Loucy (cell line): ENCODE data around the gene KRT17.
"Not testable (repeated sequence)": the region's sequence is repeated elsewhere in the genome, so short reads cannot be mapped to it uniquely, and the experiment has no call there.

Source experiments
- H2AFZ ChIP-seq: fragments of 200-600 bp; sonication (generic); 2 replicates; pipeline ENCODE4 v1.6.0; 2016; ENCODE audit warnings: antibody characterized with exemption, mild to moderate bottlenecking, low read length, moderate library complexity
- H3F3A ChIP-seq: fragments of 200-600 bp; 2 replicates; pipeline ENCODE4 v1.6.0; 2016; ENCODE audit warnings: antibody characterized with exemption, low read depth, mild to moderate bottlenecking
- H3K27me3 ChIP-seq: fragments of 200-600 bp; sonication (generic); 2 replicates; pipeline ENCODE4 v1.6.1; 2014; ENCODE audit warnings: low read length, mild to moderate bottlenecking; ENCODE audit not compliant: insufficient read depth, poor library complexity, severe bottlenecking
- H3K36me3 ChIP-seq: fragments of 200-600 bp; sonication (generic); 2 replicates; pipeline ENCODE4 v1.6.1; 2016; ENCODE audit warnings: low read length; ENCODE audit not compliant: insufficient read depth
- H3K4me1 ChIP-seq: fragments of 200-600 bp; sonication (generic); 2 replicates; pipeline ENCODE4 v1.5.1; 2014; ENCODE audit warnings: low read length, mild to moderate bottlenecking; ENCODE audit not compliant: insufficient read depth, poor library complexity, severe bottlenecking
- H3K4me2 ChIP-seq: fragments of 200-600 bp; sonication (generic); 2 replicates; pipeline ENCODE4 v1.6.0; 2014; ENCODE audit warnings: antibody characterized with exemption, low read length, low read depth, mild to moderate bottlenecking; ENCODE audit not compliant: poor library complexity, severe bottlenecking
- H3K4me3 ChIP-seq: fragments of 200-600 bp; sonication (generic); 2 replicates; pipeline ENCODE4 v1.5.1; 2014; ENCODE audit warnings: low read length, mild to moderate bottlenecking, mixed read lengths; ENCODE audit not compliant: poor library complexity, severe bottlenecking
- H3K79me2 ChIP-seq: fragments of 200-600 bp; sonication (generic); 2 replicates; pipeline ENCODE4 v1.6.1; 2014; ENCODE audit warnings: low read length; ENCODE audit not compliant: insufficient read depth
- H3K9ac ChIP-seq: fragments of 200-600 bp; sonication (generic); 2 replicates; pipeline ENCODE4 v1.6.0; 2014; ENCODE audit warnings: mild to moderate bottlenecking, low read depth, low read length, moderate library complexity; ENCODE audit not compliant: poor library complexity, severe bottlenecking
- H3K9me2 ChIP-seq: fragments of 200-600 bp; sonication (generic); replicated peaks from 2 replicates; pipeline ENCODE4 v1.6.1; 2016; ENCODE audit warnings: low read depth, low read length, mixed read lengths
- H3K9me3 ChIP-seq: fragments of 200-600 bp; sonication (generic); 2 replicates; pipeline ENCODE4 v1.6.1; 2014; ENCODE audit warnings: mild to moderate bottlenecking, antibody characterized with exemption, low read length, low read depth; ENCODE audit not compliant: insufficient read depth
- H4K20me1 ChIP-seq: fragments of 200-600 bp; sonication (generic); 2 replicates; pipeline ENCODE4 v1.6.0; 2014; ENCODE audit warnings: antibody characterized with exemption, low read length, mild to moderate bottlenecking; ENCODE audit not compliant: insufficient read depth, poor library complexity, severe bottlenecking
- EZH2phosphoT487 ChIP-seq: fragments of 200-600 bp; IDR thresholded peaks from 2 replicates; pipeline ENCODE4 v1.6.1; 2018; ENCODE audit warnings: antibody characterized with exemption, mild to moderate bottlenecking, moderate library complexity, borderline replicate concordance
- TF ChIP-seq, protein P1 (sequence below): fragments of 200-600 bp; sonication (generic); conservative IDR thresholded peaks from 2 replicates; pipeline ENCODE4 v1.5.1; 2014; ENCODE audit warnings: mild to moderate bottlenecking, antibody characterized with exemption, low read length

The KRT17 gene

DNA sequence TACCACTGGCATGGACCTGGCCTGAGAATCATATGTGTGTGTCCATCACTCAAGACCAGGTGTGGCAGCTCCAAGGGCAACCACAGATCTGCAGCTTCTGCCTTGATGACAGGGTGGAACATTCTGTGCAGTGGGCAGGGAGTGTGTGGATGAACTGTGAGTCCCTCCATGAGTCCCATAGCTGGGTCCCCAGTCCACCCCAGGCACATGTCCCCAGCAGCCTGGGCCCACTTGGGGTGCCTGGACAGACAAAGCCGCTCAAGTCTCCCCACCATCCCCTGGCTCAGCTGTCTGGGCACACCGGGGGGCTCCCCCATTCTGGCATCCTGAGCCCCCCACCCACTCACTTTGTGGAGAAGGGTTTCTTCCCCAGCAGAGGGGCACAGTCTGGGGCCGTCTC lies 7.2 kb downstream of the KRT17 start:
- Histone ChIP-seq H3K79me2 (no peaks in the 10 kb centered on the region), H3K9me2 (no peaks in the 10 kb centered on the region), H3K4me1 (no peaks in the 10 kb centered on the region), H3F3A (no peaks in the 10 kb centered on the region), H3K4me2 (no peak overlapping the region), H3K9me3 (no peaks in the 10 kb centered on the region), H3K36me3 (no peaks in the 10 kb centered on the region), H3K27me3 (no peaks in the 10 kb centered on the region), H4K20me1 (no peaks in the 10 kb centered on the region), H3K9ac (no peak overlapping the region), H3K4me3 (no peak overlapping the region), H2AFZ (no peak overlapping the region)
- no peak for TF ChIP-seq EZH2phosphoT487
- TF ChIP-seq, protein P1, sequence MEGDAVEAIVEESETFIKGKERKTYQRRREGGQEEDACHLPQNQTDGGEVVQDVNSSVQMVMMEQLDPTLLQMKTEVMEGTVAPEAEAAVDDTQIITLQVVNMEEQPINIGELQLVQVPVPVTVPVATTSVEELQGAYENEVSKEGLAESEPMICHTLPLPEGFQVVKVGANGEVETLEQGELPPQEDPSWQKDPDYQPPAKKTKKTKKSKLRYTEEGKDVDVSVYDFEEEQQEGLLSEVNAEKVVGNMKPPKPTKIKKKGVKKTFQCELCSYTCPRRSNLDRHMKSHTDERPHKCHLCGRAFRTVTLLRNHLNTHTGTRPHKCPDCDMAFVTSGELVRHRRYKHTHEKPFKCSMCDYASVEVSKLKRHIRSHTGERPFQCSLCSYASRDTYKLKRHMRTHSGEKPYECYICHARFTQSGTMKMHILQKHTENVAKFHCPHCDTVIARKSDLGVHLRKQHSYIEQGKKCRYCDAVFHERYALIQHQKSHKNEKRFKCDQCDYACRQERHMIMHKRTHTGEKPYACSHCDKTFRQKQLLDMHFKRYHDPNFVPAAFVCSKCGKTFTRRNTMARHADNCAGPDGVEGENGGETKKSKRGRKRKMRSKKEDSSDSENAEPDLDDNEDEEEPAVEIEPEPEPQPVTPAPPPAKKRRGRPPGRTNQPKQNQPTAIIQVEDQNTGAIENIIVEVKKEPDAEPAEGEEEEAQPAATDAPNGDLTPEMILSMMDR = no peak

DNA sequence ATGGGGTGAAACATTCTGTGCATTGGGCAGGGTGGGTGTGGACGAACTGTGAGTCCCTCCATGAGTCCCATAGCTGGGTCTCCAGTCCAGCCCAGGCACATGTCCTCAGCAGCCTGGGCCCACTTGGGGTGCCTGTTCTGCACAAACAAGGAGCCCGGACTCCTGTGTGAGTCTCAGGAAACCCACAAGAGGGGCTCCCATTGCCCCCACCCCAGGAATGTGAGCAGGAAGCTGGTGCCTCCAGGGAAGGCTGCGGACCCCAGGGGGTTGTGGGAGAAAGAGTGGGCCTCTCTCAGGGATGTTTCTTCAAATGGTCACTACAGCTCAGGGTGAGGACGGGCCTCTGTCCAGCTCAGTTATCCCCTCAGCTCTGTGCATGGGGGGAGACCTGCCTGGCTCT lies 7.9 kb downstream of the KRT17 start:
- not testable (repeated sequence) for H2AFZ ChIP-seq, H3K4me3 ChIP-seq, H3K4me1 ChIP-seq, H3K36me3 ChIP-seq, H3K79me2 ChIP-seq, H3F3A ChIP-seq, H3K9ac ChIP-seq, H3K9me2 ChIP-seq, H4K20me1 ChIP-seq, H3K9me3 ChIP-seq, H3K27me3 ChIP-seq, H3K4me2 ChIP-seq

DNA sequence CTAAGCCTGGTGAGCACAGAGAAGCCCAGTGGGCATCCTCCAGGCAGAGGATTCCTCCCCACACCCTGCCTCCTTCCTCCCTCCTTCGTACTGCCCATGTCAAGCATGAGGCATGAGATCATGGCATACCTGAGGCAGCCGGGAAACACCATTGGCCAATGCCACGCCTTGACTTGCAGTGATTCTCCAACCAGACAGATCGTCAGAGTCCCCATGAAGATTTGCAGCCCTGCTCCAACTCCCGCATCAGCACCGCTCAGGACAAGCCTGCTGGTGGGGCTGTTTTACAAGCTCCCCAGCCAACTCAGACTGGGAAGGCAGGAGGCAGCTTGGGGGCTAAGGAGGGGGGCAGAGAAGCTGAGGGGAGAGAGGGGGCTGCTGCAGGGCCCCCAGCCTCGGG lies 8.9 kb downstream of the KRT17 start:
- Histone ChIP-seq H3K4me2 (no peak overlapping the region), H3K36me3 (no peaks in the 10 kb centered on the region), H3F3A (no peaks in the 10 kb centered on the region), H2AFZ (no peak overlapping the region), H3K27me3 (no peaks in the 10 kb centered on the region), H3K4me1 (no peaks in the 10 kb centered on the region), H3K9ac (no peak overlapping the region), H3K9me3 (no peaks in the 10 kb centered on the region), H4K20me1 (no peaks in the 10 kb centered on the region), H3K79me2 (no peaks in the 10 kb centered on the region), H3K9me2 (no peaks in the 10 kb centered on the region), H3K4me3 (no peak overlapping the region)
- no peak for TF ChIP-seq EZH2phosphoT487
- TF ChIP-seq, protein P1 = no peak

DNA sequence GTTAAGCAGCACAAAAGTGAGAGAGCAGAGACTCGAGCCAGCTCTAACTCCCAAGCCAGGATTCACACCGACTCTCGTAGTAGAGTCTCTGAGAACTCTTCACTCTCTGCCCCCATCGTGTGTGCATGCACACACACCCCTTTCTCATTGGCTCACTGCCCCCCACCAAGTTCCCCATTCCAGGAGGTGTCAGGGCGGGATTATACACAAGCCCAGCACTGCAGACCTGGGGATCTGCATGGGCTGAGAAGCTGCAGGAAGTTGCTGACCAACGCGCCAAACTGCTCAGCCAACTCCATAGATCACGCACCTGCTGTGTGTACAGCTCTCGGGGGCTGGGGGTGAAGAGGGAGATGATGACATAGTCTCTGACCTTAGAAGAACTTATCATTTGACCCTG lies 9.6 kb downstream of the KRT17 start:
- H2AFZ ChIP-seq, H3K36me3 ChIP-seq, H3F3A ChIP-seq, H3K9me3 ChIP-seq, H3K9ac ChIP-seq, H3K27me3 ChIP-seq, H3K4me1 ChIP-seq, H4K20me1 ChIP-seq, H3K4me2 ChIP-seq, H3K79me2 ChIP-seq, H3K9me2 ChIP-seq, H3K4me3 ChIP-seq: not testable (repeated sequence)
